ENCODE results near the gene EXOC4. TPM values are rescaled to one million over a fixed set of nuclear protein-coding genes. Genes with fewer than 3 reads are reported as not detected.

Gene EXOC4
- total RNA-seq, 1 donor from 2014 or later, result 84.0 TPM

- no peak overlapping the region for H3K4me3 ChIP-seq (ENCODE audit: low read depth, low read length)
- no peaks in the 10 kb centered on the region for H3K36me3 ChIP-seq (ENCODE audit: control insufficient read depth, insufficient read depth, low read length)
- no peak for DNase-seq (ENCODE audit: low read depth)
- H3K27me3 ChIP-seq (ENCODE audit: control insufficient read depth, insufficient read depth, low read length), result no peaks in the 10 kb centered on the region
- no peak for TF ChIP-seq CTCF (IDR thresholded peaks at IDR 0.05; ENCODE audit: insufficient read depth, low read length, severe bottlenecking)
- FAIRE-seq, result no peak
Observed at GRCh38 chr7:133562621-133563020, 309.7 kb downstream of the EXOC4 start.

GRCh38 chr7:133563251-133563650 is 310.4 kb downstream of the EXOC4 start:
- FAIRE-seq, result no peak
- no peak for TF ChIP-seq CTCF (IDR thresholded peaks at IDR 0.05; ENCODE audit: insufficient read depth, low read length, severe bottlenecking)

GRCh38 chr7:133564484-133564883 is 311.6 kb downstream of the EXOC4 start:
- Histone ChIP-seq H3K4me3 (ENCODE audit: low read depth, low read length) (no peak overlapping the region), H3K27me3 (ENCODE audit: control insufficient read depth, insufficient read depth, low read length) (no peaks in the 10 kb centered on the region), H3K36me3 (ENCODE audit: control insufficient read depth, insufficient read depth, low read length) (no peaks in the 10 kb centered on the region)
- TF ChIP-seq CTCF (IDR thresholded peaks at IDR 0.05; ENCODE audit: insufficient read depth, low read length, severe bottlenecking), result peak; percentile 2
- FAIRE-seq (no peak), DNase-seq (ENCODE audit: low read depth) (no peak)

More at GRCh38 chr7:133563251-133563650, 310.4 kb downstream of the EXOC4 start:
- no peak overlapping the region for H3K4me3 ChIP-seq (ENCODE audit: low read depth, low read length)
- no peaks in the 10 kb centered on the region for H3K36me3 ChIP-seq (ENCODE audit: control insufficient read depth, insufficient read depth, low read length)
- no peak for DNase-seq (ENCODE audit: low read depth)
- no peaks in the 10 kb centered on the region for H3K27me3 ChIP-seq (ENCODE audit: control insufficient read depth, insufficient read depth, low read length)

- no peak for TF ChIP-seq CTCF (IDR thresholded peaks at IDR 0.05; ENCODE audit: insufficient read depth, low read length, severe bottlenecking)
- Histone ChIP-seq H3K36me3 (ENCODE audit: control insufficient read depth, insufficient read depth, low read length) (no peaks in the 10 kb centered on the region), H3K4me3 (ENCODE audit: low read depth, low read length) (no peak overlapping the region), H3K27me3 (ENCODE audit: control insufficient read depth, insufficient read depth, low read length) (no peaks in the 10 kb centered on the region)
- DNase-seq (ENCODE audit: low read depth), result peak; percentile 78
- no peak for FAIRE-seq
Observed at GRCh38 chr7:133568544-133568943, 315.7 kb downstream of the EXOC4 start.

- H3K36me3 ChIP-seq (ENCODE audit: control insufficient read depth, insufficient read depth, low read length), result no peaks in the 10 kb centered on the region
- no peak overlapping the region for H3K4me3 ChIP-seq (ENCODE audit: low read depth, low read length)
- no peak for TF ChIP-seq CTCF (IDR thresholded peaks at IDR 0.05; ENCODE audit: insufficient read depth, low read length, severe bottlenecking)
- DNase-seq (ENCODE audit: low read depth), result no peak
- FAIRE-seq, result no peak
- no peaks in the 10 kb centered on the region for H3K27me3 ChIP-seq (ENCODE audit: control insufficient read depth, insufficient read depth, low read length)
Observed at GRCh38 chr7:133570321-133570720, 317.4 kb downstream of the EXOC4 start.

GRCh38 chr7:133571076-133571475 is 318.2 kb downstream of the EXOC4 start:
- Histone ChIP-seq H3K4me3 (ENCODE audit: low read depth, low read length) (no peak overlapping the region), H3K36me3 (ENCODE audit: control insufficient read depth, insufficient read depth, low read length) (no peaks in the 10 kb centered on the region), H3K27me3 (ENCODE audit: control insufficient read depth, insufficient read depth, low read length) (no peaks in the 10 kb centered on the region)
- DNase-seq (ENCODE audit: low read depth), result no peak
- no peak for TF ChIP-seq CTCF (IDR thresholded peaks at IDR 0.05; ENCODE audit: insufficient read depth, low read length, severe bottlenecking)
- no peak for FAIRE-seq
